HepG2 (cell line): ENCODE measurements around the gene ZBTB7A. TPM values are rescaled to one million over a fixed set of nuclear protein-coding genes. Genes with fewer than 3 reads are reported as not detected.
A peak's percentile ranks its signal among the peaks of the same experiment; 100 is the strongest.

Experiments used
- AHR ChIP-seq: IDR thresholded peaks from 2 replicates; pipeline ENCODE4 v1.6.1; 2018; ENCODE audit warnings: missing genetic modification reagents, missing compliant biosample characterization
- CEBPB ChIP-seq: IDR thresholded peaks from 2 replicates; pipeline ENCODE4 v1.6.1; 2011; ENCODE audit warnings: low read depth, low read length, improper control_type of control experiment, borderline replicate concordance
- HDAC2 ChIP-seq: sonication (generic); formaldehyde crosslinking; IDR thresholded peaks from 2 replicates; pipeline ENCODE4 v1.4.0; 2020; ENCODE audit warnings: missing genetic modification reagents
- PATZ1 ChIP-seq: sonication (generic); formaldehyde crosslinking; IDR thresholded peaks from 2 replicates; pipeline ENCODE4 v1.4.0; 2020; ENCODE audit warnings: missing genetic modification reagents
- SMARCE1 ChIP-seq: fragments of 450-650 bp; IDR thresholded peaks from 2 replicates; pipeline ENCODE4 v1.6.1; 2017; ENCODE audit warnings: borderline replicate concordance
- SNAI1 ChIP-seq: sonication (generic); formaldehyde crosslinking; IDR thresholded peaks from 2 replicates; pipeline ENCODE4 v1.5.0; 2020; ENCODE audit warnings: mild to moderate bottlenecking, missing genetic modification reagents, borderline replicate concordance
- SNAPC5 ChIP-seq: sonication (generic); formaldehyde crosslinking; IDR thresholded peaks from 2 replicates; pipeline ENCODE4 v1.8.1; 2023; ENCODE audit warnings: mild to moderate bottlenecking, missing genetic modification reagents, borderline replicate concordance
- SOX5 ChIP-seq: IDR thresholded peaks from 2 replicates; pipeline ENCODE4 v1.6.1; 2016; ENCODE audit warnings: borderline replicate concordance
- ZBTB43 ChIP-seq: sonication (generic); formaldehyde crosslinking; conservative IDR thresholded peaks from 2 replicates; pipeline ENCODE4 v1.4.0; 2020; ENCODE audit warnings: missing genetic modification reagents
- ZNF253 ChIP-seq: sonication (generic); formaldehyde crosslinking; IDR thresholded peaks from 2 replicates; pipeline ENCODE4 v1.8.0; 2022; ENCODE audit warnings: mild to moderate bottlenecking, missing genetic modification reagents, borderline replicate concordance
- ZNF260 ChIP-seq: sonication (generic); formaldehyde crosslinking; IDR thresholded peaks from 2 replicates; pipeline ENCODE4 v1.4.0; 2020; ENCODE audit warnings: missing genetic modification reagents, low read depth, mild to moderate bottlenecking, borderline replicate concordance
- ZNF30 ChIP-seq: sonication (generic); formaldehyde crosslinking; IDR thresholded peaks from 2 replicates; pipeline ENCODE4 v1.5.0; 2020; ENCODE audit warnings: mild to moderate bottlenecking, missing genetic modification reagents
- ZNF318 ChIP-seq: sonication (generic); formaldehyde crosslinking; IDR thresholded peaks from 2 replicates; pipeline ENCODE4 v1.4.0; 2020; ENCODE audit warnings: mild to moderate bottlenecking, missing genetic modification reagents
- ZNF713 ChIP-seq: sonication (generic); formaldehyde crosslinking; IDR thresholded peaks from 2 replicates; pipeline ENCODE4 v1.4.0; 2020; ENCODE audit warnings: mild to moderate bottlenecking, missing genetic modification reagents
- ZNF790 ChIP-seq: sonication (generic); formaldehyde crosslinking; IDR thresholded peaks from 2 replicates; pipeline ENCODE4 v1.8.0; 2022; ENCODE audit warnings: missing genetic modification reagents, mild to moderate bottlenecking, borderline replicate concordance
- polyA plus RNA-seq, 8 experiments: library from polyadenylated mRNA; depleted of rRNA in 3 of 8; stranded (reverse) in 7 of 8; unstranded in 1 of 8; fragments of >200 nt; fragmentation: Illumina TruSeq in 4 of 8; extraction: Trizol in 4 of 8; gene quantifications; 2 replicates each; pipeline versions ENCODE4 v1.2.1 to v1.2.3, GENCODE V29; 2011 to 2016; ENCODE audit warnings: low read depth in 4 of 8, missing spikeins in 1 of 8, mixed read lengths in 1 of 8; ENCODE audit not compliant: insufficient read depth in 1 of 8
- total RNA-seq, 5 experiments: library from RNA; depleted of rRNA; stranded (reverse); fragments of >200 nt; fragmentation: Illumina TruSeq; extraction: Trizol; gene quantifications; 2 replicates each; pipeline ENCODE4 v1.2.3, GENCODE V29; 2016; ENCODE audit warnings: low read depth in 1 of 5

Gene ZBTB7A
- total and polyA plus RNA-seq, 2 of the 13 experiments (the other 11 are each of a cell fraction or from before 2014, with no cell fraction given): 3.6 to 4.0 TPM

- TF ChIP-seq ZBTB43 (CRISPR knock-in tag) (0 out of 2 replicates have a peak, but pooled peaks have one; percentile 28), AHR (CRISPR knock-in tag) (peak; percentile 86), ZNF253 (CRISPR knock-in tag) (no peak), ZNF30 (no peak), ZNF790 (peak; percentile 76; the same call in 1 of the 2 replicates), ZNF713 (CRISPR knock-in tag) (no peak), SNAI1 (CRISPR knock-in tag) (no peak), ZNF318 (CRISPR knock-in tag) (no peak), HDAC2 (CRISPR knock-in tag) (no peak; the same call in 1 of the 2 replicates), SMARCE1 (no peak), CEBPB (no peak), SOX5 (CRISPR knock-in tag) (peak; percentile 57), SNAPC5 (no peak), PATZ1 (CRISPR knock-in tag) (peak; percentile 89), ZNF260 (no peak)
Measured at GRCh38 chr19:4007021-4007835, 59.5 kb downstream of the ZBTB7A start, which contains the start of gene PIAS4 (continued).
